Measurements from ENCODE around the gene DGKB. TPM values are rescaled to one million over a fixed set of nuclear protein-coding genes. Genes with fewer than 3 reads are reported as not detected.

Gene DGKB
- total and polyA plus RNA-seq, 9 donors = under 0.01 to 1.3 (median 0.28) TPM; not detected in 2

- WGBS, 3 donors = 56 to 92% (median 83%) methylated on average over 3 of the region's 3 CpGs
- no peak for TF ChIP-seq EP300 (IDR thresholded peaks at IDR 0.05)
- DNase-seq = no peak
- Histone ChIP-seq H3K9me3 (no peaks in the 10 kb centered on the region), H3K4me3 (no peak overlapping the region), H3K27ac (no peak overlapping the region), H3K36me3 (no peaks in the 10 kb centered on the region), H3K27me3 (no peaks in the 10 kb centered on the region), H3K4me1 (ENCODE audit: insufficient read depth) (no peaks in the 10 kb centered on the region)
- intact Hi-C loops (cut with DNase I) = no loop called here
These were observed 534.3 kb downstream of the DGKB start for GRCh38 chr7:14368285-14368684.

- H3K36me3 ChIP-seq = no peaks in the 10 kb centered on the region
- no peaks in the 10 kb centered on the region for H3K4me1 ChIP-seq (ENCODE audit: insufficient read depth)
- DNase-seq = no peak
- H3K9me3 ChIP-seq = no peaks in the 10 kb centered on the region
- H3K27me3 ChIP-seq = no peaks in the 10 kb centered on the region
- H3K4me3 ChIP-seq = no peak overlapping the region
- no peak for TF ChIP-seq EP300 (IDR thresholded peaks at IDR 0.05)
- no peak for TF ChIP-seq CTCF (IDR thresholded peaks at IDR 0.05)
- no peak for TF ChIP-seq POLR2A (IDR thresholded peaks at IDR 0.05)
- no peak overlapping the region for H3K27ac ChIP-seq
- WGBS, 3 donors = 19 to 24% (median 19%) methylated on average over 4 of the region's 4 CpGs
- intact Hi-C loops (cut with DNase I) = no loop called here
These were observed 551.4 kb downstream of the DGKB start for GRCh38 chr7:14351167-14351566.

- intact Hi-C loops (cut with DNase I) = no loop called here
- H3K27ac ChIP-seq = no peak overlapping the region
- TF ChIP-seq EP300 (IDR thresholded peaks at IDR 0.05) = no peak
- H3K4me1 ChIP-seq (ENCODE audit: insufficient read depth) = no peaks in the 10 kb centered on the region
- H3K27me3 ChIP-seq = no peaks in the 10 kb centered on the region
- 45 to 57% (median 48%) methylated on average over 4 of the region's 4 CpGs for WGBS, 3 donors
- H3K9me3 ChIP-seq = no peaks in the 10 kb centered on the region
- H3K36me3 ChIP-seq = no peaks in the 10 kb centered on the region
- no peak overlapping the region for H3K4me3 ChIP-seq
- no peak for DNase-seq
These were observed 561.3 kb downstream of the DGKB start for GRCh38 chr7:14341200-14341775.

- Histone ChIP-seq H3K27me3 (no peaks in the 10 kb centered on the region), H3K9me3 (no peaks in the 10 kb centered on the region), H3K4me1 (ENCODE audit: insufficient read depth) (no peaks in the 10 kb centered on the region), H3K27ac (no peak overlapping the region), H3K36me3 (no peaks in the 10 kb centered on the region), H3K4me3 (no peak overlapping the region)
- no peak for DNase-seq
- intact Hi-C loops (cut with DNase I) = no loop called here
- 53 to 65% (median 65%) methylated on average over 2 of the region's 2 CpGs for WGBS, 3 donors
- TF ChIP-seq CTCF (IDR thresholded peaks at IDR 0.05) (no peak), EP300 (IDR thresholded peaks at IDR 0.05) (no peak), POLR2A (IDR thresholded peaks at IDR 0.05) (no peak)
These were observed 562.0 kb downstream of the DGKB start for GRCh38 chr7:14340393-14341074.

GRCh38 chr7:14339861-14340260 is 562.7 kb downstream of the DGKB start:
- Histone ChIP-seq H3K4me1 (ENCODE audit: insufficient read depth) (no peaks in the 10 kb centered on the region), H3K9me3 (no peaks in the 10 kb centered on the region), H3K4me3 (no peak overlapping the region), H3K27ac (no peak overlapping the region), H3K36me3 (no peaks in the 10 kb centered on the region), H3K27me3 (no peaks in the 10 kb centered on the region)
- no peak for TF ChIP-seq CTCF (IDR thresholded peaks at IDR 0.05)
- TF ChIP-seq EP300 (IDR thresholded peaks at IDR 0.05) = no peak
- no peak for TF ChIP-seq POLR2A (IDR thresholded peaks at IDR 0.05)
- intact Hi-C loops (cut with DNase I) = no loop called here
- DNase-seq = no peak
- WGBS, 3 donors = 48 to 54% (median 53%) methylated on average over 2 of the region's 2 CpGs

Data from ovary (tissue), 9 donors.